Stomach (tissue), 19 donors: ENCODE results near the gene VAV3. TPM values are rescaled to one million over a fixed set of nuclear protein-coding genes. Genes with fewer than 3 reads are reported as not detected.

Experiments used
- DNase-seq, 2 donors: peaks; one replicate each; pipeline versions ENCODE4 v3.0.0 to v3.0.0-alpha.2; 2013 to 2019
- H3K27ac ChIP-seq, 5 donors: fragments of 200-600 bp in 4 of 5; sonication (generic) in 4 of 5; one replicate each; pipeline ENCODE4 v1.5.1; 2013 to 2019; ENCODE audit warnings: mild to moderate bottlenecking in 1 of 5, moderate library complexity in 1 of 5
- H3K27me3 ChIP-seq, 3 donors: fragments of 200-600 bp; sonication (generic); one replicate each; pipeline ENCODE4 v1.5.1; 2017 to 2019; ENCODE audit warnings: mixed run types in 1 of 3
- H3K36me3 ChIP-seq, 4 donors: fragments of 200-600 bp; sonication (generic); 1 replicate in 3 of 4; 2 replicates in 1 of 4; pipeline ENCODE4 v1.5.1; 2016 to 2019
- H3K4me1 ChIP-seq, 4 donors: fragments of 200-600 bp; sonication (generic); one replicate each; pipeline ENCODE4 v1.5.1; 2016 to 2019
- H3K4me3 ChIP-seq, 4 donors: fragments of 200-600 bp; sonication (generic) in 3 of 4; one replicate each; pipeline ENCODE4 v1.5.1; 2016 to 2019; ENCODE audit warnings: mild to moderate bottlenecking in 1 of 4
- H3K9me3 ChIP-seq, 4 donors: fragments of 200-600 bp; sonication (generic); one replicate each; pipeline ENCODE4 v1.5.1; 2016 to 2019
- CTCF ChIP-seq, 7 experiments: fragments of 450-650 bp in 4 of 7; fragments of 200-600 bp in 3 of 7; sonication (generic) in 3 of 7; IDR thresholded peaks; one replicate each; pipeline ENCODE4 v1.5.1; 2016 to 2019; ENCODE audit warnings: antibody characterized with exemption in 7 of 7, control low read depth in 2 of 7, mild to moderate bottlenecking in 1 of 7
- EP300 ChIP-seq: sonication (generic); formaldehyde crosslinking; IDR thresholded peaks from one replicate; pipeline ENCODE4 v1.6.1; 2017; ENCODE audit warnings: antibody characterized with exemption
- POLR2A ChIP-seq, 4 donors: fragments of 450-650 bp; IDR thresholded peaks; one replicate each; pipeline ENCODE4 v1.6.1; 2016; ENCODE audit warnings: antibody characterized with exemption in 4 of 4, control low read depth in 2 of 4, mild to moderate bottlenecking in 1 of 4, moderate library complexity in 1 of 4
- POLR2AphosphoS5 ChIP-seq, 3 donors: sonication (generic); formaldehyde crosslinking; IDR thresholded peaks; one replicate each; pipeline ENCODE4 v1.6.1; 2016; ENCODE audit warnings: antibody characterized with exemption in 3 of 3
- WGBS, 5 donors: extraction: QIAGEN DNeasy Blood & Tissue Kit in 3 of 5; methylation state at CpG; one replicate each; pipeline versions ENCODE4 v1.1.5 to v1.1.7; 2013 to 2018; 5-methylcytosine and 5-hydroxymethylcytosine counted together
- intact Hi-C: fragments of 100-400 bp; cut with DNase I; formaldehyde crosslinking; loops from one replicate; pipeline ENCODE4 v1.15.1; 2023; ENCODE audit warnings: low total_unique reads
- long read RNA-seq, 10 donors: transcript quantifications; one replicate each; lab custom pipeline, GENCODE V29; 2026
- polyA plus RNA-seq, 3 donors: library from polyadenylated mRNA; stranded (reverse); fragments of 200-250 nt; gene quantifications; one replicate each; pipeline ENCODE4 v1.2.3, GENCODE V29; 2013
- total RNA-seq, 5 donors: library from RNA; depleted of rRNA; stranded (reverse); fragments of >200 nt; gene quantifications; one replicate each; pipeline versions ENCODE4 v1.1.0 to v1.2.3, GENCODE V29; 2014 to 2016
- donor health status: healthy with polysubstance abuse.
- donor health status: Bipolar disorder and iron deficiency.
- donor health status: healthy.

The VAV3 gene
- total RNA-seq (10 to 100 TPM in 2 of 5 donors, 1 to 10 TPM in 3; 5.7 to 29.3 (median 7.1) TPM), polyA plus RNA-seq (10 to 100 TPM in 1 of 3 donors, 1 to 10 TPM in 2; 6.5 to 19.2 (median 6.6) TPM)
- long read RNA-seq, donor 1, partial matches to known transcripts = 0 of 2 reads
- long read RNA-seq, donor 1, other reads (novel, unspliced or antisense) = 0 of 2 reads
- long read RNA-seq, donor 2 = 0 reads
- long read RNA-seq, donor 3 = 0 reads
- long read RNA-seq, donor 4, partial matches to known transcripts = 0 of 1 reads
- long read RNA-seq, donor 4, other reads (novel, unspliced or antisense) = 0 of 1 reads
- long read RNA-seq, donor 5, full-length matches to known transcripts = 2 of 2 reads
- long read RNA-seq, donor 5, partial matches to known transcripts = 0 of 2 reads
- long read RNA-seq, donor 5, other reads (novel, unspliced or antisense) = 0 of 2 reads
- long read RNA-seq, donor 6 = 0 reads
- long read RNA-seq, donor 7 = 0 reads
- long read RNA-seq, donor 8 = 0 reads
- long read RNA-seq, donor 9 = 0 reads
- long read RNA-seq, donor 10, partial matches to known transcripts = 0 of 1 reads
- long read RNA-seq, donor 10, other reads (novel, unspliced or antisense) = 0 of 1 reads

GRCh38 chr1:107965110-107965991 lies at the start of gene VAV3:
Gene VAV3 (minus strand): TSS chr1:107965180. CDS start chr1:107964869, 311 bp downstream.
- Histone ChIP-seq H3K4me1 (peaks cover 4 to 35% (median 29%) of the 10 kb centered on the region in 4 donors), H3K9me3 (no peaks in the 10 kb centered on the region), H3K27me3 (peaks cover 0 to 11% (median 0%) of the 10 kb centered on the region in 3 donors), H3K27ac (peak within 1 kb of the TSS; percentile 70 to 89 (median 80)), H3K4me3 (peak within 1 kb of the TSS; percentile 52 to 74 (median 63)), H3K36me3 (no peaks in the 10 kb centered on the region)
- TF ChIP-seq POLR2AphosphoS5 (IDR thresholded peaks at IDR 0.05) (peak in 1 of 3 donors; percentile 37), EP300 (no peak)
- intact Hi-C loops = loop anchor here (10.0 kb wide), 1 partner anchor 171 kb away; no protein-coding TSS in a partner anchor
- 0 to 2% (median 0%) methylated on average over 17 to 73 of the region's 73 CpGs for whole genome bisulfite sequencing, 5 donors
- DNase-seq = peak; percentile 70 to 88

GRCh38 chr1:108012553-108012952 lies 47.6 kb upstream of the VAV3 start:
- Histone ChIP-seq H3K4me3 (no peak overlapping the region), H3K4me1 (no peaks in the 10 kb centered on the region), H3K36me3 (no peaks in the 10 kb centered on the region), H3K9me3 (no peaks in the 10 kb centered on the region), H3K27me3 (no peaks in the 10 kb centered on the region), H3K27ac (no peak overlapping the region)
- no peak for DNase-seq
- intact Hi-C loops = no loop called here
- TF ChIP-seq CTCF (IDR thresholded peaks at IDR 0.05) (no peak), POLR2A (IDR thresholded peaks at IDR 0.05) (no peak), EP300 (no peak)

GRCh38 chr1:108011295-108011694 lies 46.3 kb upstream of the VAV3 start:
- 89 to 95% (median 92%) methylated on average over 6 of the region's 6 CpGs for WGBS, 5 donors
- DNase-seq = no peak
- Histone ChIP-seq H3K9me3 (no peaks in the 10 kb centered on the region), H3K27me3 (no peaks in the 10 kb centered on the region), H3K36me3 (no peaks in the 10 kb centered on the region), H3K4me3 (no peak overlapping the region), H3K27ac (no peak overlapping the region), H3K4me1 (no peaks in the 10 kb centered on the region)
- TF ChIP-seq EP300 = no peak
- no peak for TF ChIP-seq CTCF (IDR thresholded peaks at IDR 0.05)
- TF ChIP-seq POLR2A (IDR thresholded peaks at IDR 0.05) = no peak
- TF ChIP-seq POLR2AphosphoS5 (IDR thresholded peaks at IDR 0.05) = no peak
- intact Hi-C loops = no loop called here

GRCh38 chr1:108010581-108010980 lies 45.6 kb upstream of the VAV3 start:
- H3K9me3 ChIP-seq = no peaks in the 10 kb centered on the region
- 77 to 84% (median 80%) methylated on average over 4 of the region's 4 CpGs for WGBS, 5 donors
- no peak overlapping the region for H3K4me3 ChIP-seq
- intact Hi-C loops = no loop called here
- TF ChIP-seq EP300 (no peak), POLR2AphosphoS5 (IDR thresholded peaks at IDR 0.05) (no peak), CTCF (IDR thresholded peaks at IDR 0.05) (no peak), POLR2A (IDR thresholded peaks at IDR 0.05) (no peak)
- no peaks in the 10 kb centered on the region for H3K4me1 ChIP-seq
- no peak overlapping the region for H3K27ac ChIP-seq
- no peak for DNase-seq
- H3K36me3 ChIP-seq = no peaks in the 10 kb centered on the region
- H3K27me3 ChIP-seq = no peaks in the 10 kb centered on the region
